CD4-positive, alpha-beta memory T cell (primary cell): Measurements from ENCODE around the gene CBFA2T3. TPM values are rescaled to one million over a fixed set of nuclear protein-coding genes. Genes with fewer than 3 reads are reported as not detected.
"Not testable (repeated sequence)": the region's sequence is repeated elsewhere in the genome, so short reads cannot be mapped to it uniquely, and the experiment has no call there.

Experiments used
- CTCF ChIA-PET: fragments of 350-600 bp; sonication (Branson Sonifier 250); formaldehyde crosslinking; loops from one replicate; lab custom pipeline; 2021; ENCODE audit warnings: inconsistent platforms; ENCODE audit not compliant: partially characterized antibody; lab: Charles Lee
- POLR2A ChIA-PET: fragments of 350-600 bp; sonication (Branson Sonifier 250); formaldehyde crosslinking; loops from one replicate; lab custom pipeline; 2021; ENCODE audit not compliant: partially characterized antibody; lab: Charles Lee
- DNase-seq, 5 donors: peaks; one replicate each; pipeline versions ENCODE4 v3.0.0 to v3.0.0-alpha.2; 2020 to 2022; ENCODE audit warnings: mixed read lengths in 1 of 5
- H3K27ac ChIP-seq: one replicate; pipeline ENCODE4 v1.7.0; 2013; ENCODE audit warnings: low read depth, low read length
- H3K27me3 ChIP-seq: 2 replicates; pipeline ENCODE4 v1.7.0; 2013; ENCODE audit warnings: mild to moderate bottlenecking, low read length, moderate library complexity; ENCODE audit not compliant: insufficient read depth
- H3K36me3 ChIP-seq: 2 replicates; pipeline ENCODE4 v1.7.0; 2013; ENCODE audit warnings: mild to moderate bottlenecking, low read length, moderate library complexity; ENCODE audit not compliant: insufficient read depth
- H3K4me1 ChIP-seq: 2 replicates; pipeline ENCODE4 v1.7.0; 2013; ENCODE audit warnings: mild to moderate bottlenecking, low read length, moderate library complexity; ENCODE audit not compliant: insufficient read depth
- H3K4me3 ChIP-seq, 2 donors: one replicate each; pipeline ENCODE4 v1.7.0; 2013; ENCODE audit warnings: low read length in 2 of 2, mild to moderate bottlenecking in 1 of 2
- H3K9me3 ChIP-seq, 2 donors: one replicate each; pipeline ENCODE4 v1.7.0; 2013; ENCODE audit warnings: low read length in 2 of 2, control low read depth in 1 of 2; ENCODE audit not compliant: control insufficient read depth in 1 of 2
- H3K27ac Mint-ChIP-seq, 7 donors: one replicate each; pipeline ENCODE4 v1.8.0; 2020 to 2021; ENCODE audit warnings: mixed read lengths in 7 of 7, mild to moderate bottlenecking in 6 of 7, inconsistent platforms in 3 of 7, moderate library complexity in 3 of 7
- H3K27me3 Mint-ChIP-seq, 2 donors: one replicate each; pipeline ENCODE4 v1.8.0; 2020 to 2021; ENCODE audit warnings: mixed read lengths in 2 of 2
- H3K36me3 Mint-ChIP-seq, 2 donors: one replicate each; pipeline ENCODE4 v1.8.0; 2020 to 2021; ENCODE audit warnings: mixed read lengths in 2 of 2, inconsistent platforms in 1 of 2, mild to moderate bottlenecking in 1 of 2
- H3K4me1 Mint-ChIP-seq, 4 donors: one replicate each; pipeline ENCODE4 v1.8.0; 2020 to 2021; ENCODE audit warnings: mixed read lengths in 4 of 4, mild to moderate bottlenecking in 1 of 4
- H3K4me3 Mint-ChIP-seq, 8 donors: one replicate each; pipeline ENCODE4 v1.8.0; 2020 to 2021; ENCODE audit warnings: mixed read lengths in 8 of 8, mild to moderate bottlenecking in 7 of 8, moderate library complexity in 6 of 8, inconsistent platforms in 3 of 8
- H3K9me3 Mint-ChIP-seq, 8 donors: one replicate each; pipeline ENCODE4 v1.8.0; 2020 to 2021; ENCODE audit warnings: mixed read lengths in 8 of 8, mild to moderate bottlenecking in 5 of 8, inconsistent platforms in 3 of 8, moderate library complexity in 1 of 8
- intact Hi-C: fragments of 100-400 bp; cut with micrococcal nuclease; formaldehyde crosslinking; loops from one replicate; pipeline ENCODE4 v1.15.1; 2023
- polyA plus RNA-seq, 2 donors: library from polyadenylated mRNA; unstranded; fragments of 300-500 nt; fragmentation: Illumina TruSeq; gene quantifications; one replicate each; pipeline ENCODE4 v1.2.3, GENCODE V29; 2021
- total RNA-seq, 2 experiments: library from RNA; stranded (reverse); gene quantifications; one replicate each; pipeline ENCODE4 v1.2.3, GENCODE V29; 2021

CBFA2T3 gene
- total and polyA plus RNA-seq, 4 experiments from 2014 or later: 0.11 to 0.14 TPM; not detected in 2

DNA sequence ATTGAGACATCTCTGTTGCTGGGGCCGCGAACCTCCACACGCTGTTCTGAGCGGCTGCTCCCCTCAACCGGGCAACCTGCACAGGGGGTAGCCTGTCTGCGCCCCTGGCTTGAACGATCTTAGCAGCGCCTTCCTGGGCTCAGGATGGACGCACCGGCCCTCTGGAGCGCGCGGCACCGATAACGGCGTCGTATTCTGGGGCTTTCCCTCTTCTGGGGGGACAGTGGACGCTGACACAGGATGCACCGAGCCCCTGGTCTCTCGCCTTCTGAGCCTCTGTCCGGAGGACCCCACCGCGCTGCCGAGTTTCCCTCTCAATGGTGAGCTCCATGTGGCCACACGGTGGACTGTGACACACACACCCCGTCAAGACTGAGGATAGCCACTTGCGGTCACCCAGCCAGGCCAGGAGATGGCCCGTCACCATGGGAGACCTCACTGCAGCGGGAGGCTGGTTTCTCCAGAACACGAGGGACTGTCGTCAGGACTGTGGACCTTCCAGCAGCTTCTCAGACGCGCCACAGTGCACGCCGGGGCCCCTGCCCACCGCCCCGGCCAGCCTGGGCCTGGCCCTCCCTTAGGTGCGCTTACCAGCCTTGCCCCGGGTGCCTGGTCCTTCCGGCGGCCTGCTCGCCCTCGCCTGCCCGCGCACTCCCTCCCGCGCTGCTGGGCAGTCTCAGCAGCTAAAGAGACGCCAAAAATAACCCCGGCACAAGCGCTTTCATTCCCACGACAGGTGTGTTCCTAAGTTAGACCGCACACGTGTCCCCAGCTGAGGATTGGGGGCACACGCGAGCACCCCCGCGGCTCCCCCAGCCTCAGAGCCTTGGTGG, 80.6 kb downstream of the CBFA2T3 start:
- CTCF ChIA-PET: no interaction called here
- intact Hi-C loops: no loop called here
- H3K27ac Mint-ChIP-seq: no peak overlapping the region

DNA sequence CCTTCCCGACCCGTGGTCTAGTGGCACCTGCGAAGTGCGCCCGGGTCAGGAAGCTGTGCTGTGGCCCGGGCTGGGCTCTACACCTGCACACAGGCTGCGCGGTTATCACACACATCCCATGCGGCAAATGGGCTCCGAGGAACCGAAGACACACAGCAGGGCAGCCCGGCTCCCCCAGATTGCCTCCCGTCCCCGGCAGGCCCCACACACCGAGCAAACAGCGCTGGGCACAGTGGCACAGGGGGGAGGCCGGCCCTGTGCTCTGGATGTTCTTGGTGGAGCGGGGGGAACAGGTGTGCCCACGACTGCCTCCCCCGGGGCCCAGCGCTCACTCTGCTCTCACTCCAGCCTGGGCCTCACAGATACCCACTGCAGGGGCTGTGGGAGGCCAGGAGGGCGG, 81.7 kb downstream of the CBFA2T3 start:
- Histone ChIP-seq H3K27me3 (no peaks in the 10 kb centered on the region), H3K4me3 (no peak overlapping the region), H3K9me3 (no peaks in the 10 kb centered on the region), H3K27ac (no peak overlapping the region), H3K36me3 (no peaks in the 10 kb centered on the region), H3K4me1 (no peaks in the 10 kb centered on the region)
- DNase-seq: no peak
- Mint-ChIP-seq H3K9me3 (no peaks in the 10 kb centered on the region), H3K27ac (no peak overlapping the region), H3K27me3 (no peaks in the 10 kb centered on the region), H3K36me3 (no peaks in the 10 kb centered on the region), H3K4me1 (no peaks in the 10 kb centered on the region), H3K4me3 (no peak overlapping the region)
- ChIA-PET CTCF (no interaction called here), POLR2A (no interaction called here)
- intact Hi-C loops: no loop called here

More for the DNA sequence above, 80.6 kb downstream of the CBFA2T3 start:
- Mint-ChIP-seq H3K36me3 (no peaks in the 10 kb centered on the region), H3K9me3 (no peaks in the 10 kb centered on the region), H3K27me3 (no peaks in the 10 kb centered on the region), H3K4me3 (no peak overlapping the region), H3K4me1 (no peaks in the 10 kb centered on the region)
- H3K36me3 ChIP-seq: no peaks in the 10 kb centered on the region
- no peak for DNase-seq
- H3K4me1 ChIP-seq: no peaks in the 10 kb centered on the region
- no peak overlapping the region for H3K27ac ChIP-seq
- POLR2A ChIA-PET: no interaction called here
- no peaks in the 10 kb centered on the region for H3K9me3 ChIP-seq
- H3K27me3 ChIP-seq: no peaks in the 10 kb centered on the region
- H3K4me3 ChIP-seq: no peak overlapping the region

DNA sequence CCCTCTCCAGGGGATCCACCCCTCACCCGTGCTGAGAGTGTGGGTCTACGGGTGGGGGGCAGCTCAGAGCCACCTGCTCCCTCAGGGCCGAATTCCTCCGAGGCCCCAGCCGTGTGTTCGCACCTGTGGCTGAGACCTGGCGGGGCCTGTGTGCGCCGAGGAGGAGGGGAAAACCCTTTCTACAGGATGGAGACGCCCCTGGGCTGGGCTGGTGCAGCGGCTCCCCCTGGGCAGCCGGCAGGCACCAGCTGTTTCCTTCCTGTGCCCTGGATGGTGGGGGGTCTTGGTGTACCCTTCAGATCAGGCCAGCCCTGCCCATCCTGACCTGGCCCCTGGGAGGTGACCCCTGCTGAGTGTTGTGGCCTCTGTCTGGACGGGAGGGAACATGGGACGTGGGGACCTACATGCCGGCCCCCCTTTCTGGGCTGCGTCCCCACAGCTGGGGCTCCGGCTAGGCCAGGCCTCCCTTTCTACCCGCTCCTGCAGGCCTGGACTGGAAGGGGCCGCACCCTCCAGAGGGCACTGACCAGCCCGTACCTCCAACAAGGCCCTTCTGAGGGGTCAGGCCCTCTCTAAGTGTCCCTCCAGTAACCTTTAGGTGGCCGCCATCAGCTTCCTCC, 82.2 kb downstream of the CBFA2T3 start:
- no peaks in the 10 kb centered on the region for H3K27me3 Mint-ChIP-seq
- DNase-seq: no peak
- intact Hi-C loops: no loop called here
- no peak overlapping the region for H3K27ac ChIP-seq
- no peak overlapping the region for H3K4me3 ChIP-seq
- no peak overlapping the region for H3K27ac Mint-ChIP-seq
- no peaks in the 10 kb centered on the region for H3K4me1 Mint-ChIP-seq
- no peaks in the 10 kb centered on the region for H3K36me3 ChIP-seq
- CTCF ChIA-PET: no interaction called here
- no peaks in the 10 kb centered on the region for H3K27me3 ChIP-seq
- no peaks in the 10 kb centered on the region for H3K4me1 ChIP-seq
- no peaks in the 10 kb centered on the region for H3K9me3 Mint-ChIP-seq
- no peaks in the 10 kb centered on the region for H3K9me3 ChIP-seq
- no peak overlapping the region for H3K4me3 Mint-ChIP-seq
- H3K36me3 Mint-ChIP-seq: no peaks in the 10 kb centered on the region
- POLR2A ChIA-PET: no interaction called here

DNA sequence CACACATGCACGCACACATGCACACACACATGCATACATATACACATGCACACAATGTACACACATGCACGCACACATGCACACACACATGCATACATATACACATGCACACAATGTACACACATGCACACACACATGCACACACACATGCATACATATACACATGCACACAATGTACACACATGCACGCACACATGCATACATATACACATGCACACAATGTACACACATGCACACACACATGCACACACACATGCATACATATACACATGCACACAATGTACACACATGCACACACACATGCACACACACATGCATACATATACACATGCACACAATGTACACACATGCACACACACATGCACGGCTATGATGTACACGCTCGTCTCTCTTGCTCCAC, 82.7 kb downstream of the CBFA2T3 start:
- H3K4me1 ChIP-seq, H3K27me3 ChIP-seq, CTCF ChIA-PET, H3K4me3 ChIP-seq, H3K9me3 ChIP-seq, intact Hi-C loops, POLR2A ChIA-PET, H3K27me3 Mint-ChIP-seq, H3K4me1 Mint-ChIP-seq, DNase-seq, H3K9me3 Mint-ChIP-seq, H3K36me3 ChIP-seq, H3K27ac ChIP-seq, H3K4me3 Mint-ChIP-seq, H3K36me3 Mint-ChIP-seq, H3K27ac Mint-ChIP-seq: not testable (repeated sequence)

DNA sequence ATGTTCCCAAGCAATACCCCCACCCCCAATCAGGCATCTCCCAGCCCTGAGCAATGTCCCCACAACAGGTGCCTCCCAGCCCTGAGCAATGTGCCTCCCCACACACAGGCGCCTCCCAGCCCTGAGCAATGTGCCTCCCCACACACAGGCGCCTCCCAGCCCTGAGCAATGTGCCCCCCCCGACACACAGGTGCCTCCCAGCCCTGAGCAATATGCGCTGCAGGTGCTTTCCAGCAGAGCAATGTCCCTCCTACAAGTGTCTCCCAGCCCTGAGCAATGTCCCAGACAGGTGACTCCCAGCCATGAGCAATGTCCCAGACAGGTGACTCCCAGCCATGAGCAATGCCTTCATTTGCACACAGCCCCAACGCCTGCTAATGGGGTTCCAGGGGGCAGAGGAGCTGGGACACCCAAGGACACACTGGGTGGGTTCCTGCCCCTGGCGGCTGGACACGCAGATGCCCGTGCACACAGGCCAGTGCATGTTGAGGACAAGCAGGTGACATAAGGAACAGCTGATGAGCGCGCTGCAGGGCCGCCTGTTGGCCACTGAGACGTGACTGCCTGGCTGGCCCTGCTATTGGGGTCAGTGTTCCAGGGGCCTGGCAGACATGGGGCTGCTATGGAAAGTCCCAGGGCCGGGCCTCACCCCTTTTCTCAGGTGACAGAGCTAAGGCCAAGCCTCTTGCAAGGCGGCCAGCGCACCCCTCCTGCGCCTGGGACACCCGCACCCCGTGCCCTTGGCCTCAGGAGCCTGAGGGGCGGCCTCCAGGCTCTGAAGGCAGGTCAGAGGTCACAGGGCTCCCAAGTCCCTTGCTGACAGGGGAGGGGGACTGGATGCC, 83.7 kb downstream of the CBFA2T3 start:
- Mint-ChIP-seq H3K4me1 (no peaks in the 10 kb centered on the region), H3K27ac (no peak overlapping the region), H3K27me3 (no peaks in the 10 kb centered on the region), H3K9me3 (no peaks in the 10 kb centered on the region), H3K36me3 (no peaks in the 10 kb centered on the region), H3K4me3 (no peak overlapping the region)
- Histone ChIP-seq H3K4me1 (no peaks in the 10 kb centered on the region), H3K36me3 (no peaks in the 10 kb centered on the region), H3K4me3 (no peak overlapping the region), H3K27me3 (no peaks in the 10 kb centered on the region), H3K9me3 (no peaks in the 10 kb centered on the region), H3K27ac (no peak overlapping the region)
- ChIA-PET POLR2A (no interaction called here), CTCF (no interaction called here)
- intact Hi-C loops: no loop called here
- DNase-seq: no peak

DNA sequence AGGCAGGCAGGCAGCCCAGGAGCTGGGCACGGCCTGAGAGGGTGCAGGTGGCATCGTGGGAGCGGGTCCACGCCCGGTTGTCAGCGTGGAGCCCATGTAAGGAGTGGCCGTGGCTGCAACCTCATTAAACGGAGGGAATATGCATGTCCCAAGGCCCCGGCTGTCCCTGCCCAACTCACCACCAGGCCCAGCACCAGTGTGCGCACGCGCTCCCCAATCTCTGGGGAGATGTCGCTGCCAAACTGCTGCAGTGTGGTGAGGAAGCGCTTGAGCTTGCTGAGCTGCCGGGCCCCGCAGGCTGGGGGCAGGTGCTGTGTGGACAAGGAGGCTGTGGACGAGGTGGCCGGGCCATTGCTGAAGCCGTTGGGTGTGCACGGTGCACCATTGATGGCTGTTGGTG, 84.9 kb downstream of the CBFA2T3 start:
- Mint-ChIP-seq H3K4me3 (no peak overlapping the region), H3K27ac (peak overlapping the region in 2 of 7 donors; percentile 62 to 85), H3K36me3 (no peaks in the 10 kb centered on the region), H3K9me3 (no peaks in the 10 kb centered on the region), H3K27me3 (no peaks in the 10 kb centered on the region), H3K4me1 (no peaks in the 10 kb centered on the region)
- intact Hi-C loops: no loop called here
- Histone ChIP-seq H3K27ac (no peak overlapping the region), H3K4me3 (no peak overlapping the region), H3K27me3 (no peaks in the 10 kb centered on the region), H3K36me3 (no peaks in the 10 kb centered on the region), H3K4me1 (no peaks in the 10 kb centered on the region), H3K9me3 (no peaks in the 10 kb centered on the region)
- DNase-seq: no peak
- CTCF ChIA-PET: no interaction called here
- POLR2A ChIA-PET: no interaction called here

DNA sequence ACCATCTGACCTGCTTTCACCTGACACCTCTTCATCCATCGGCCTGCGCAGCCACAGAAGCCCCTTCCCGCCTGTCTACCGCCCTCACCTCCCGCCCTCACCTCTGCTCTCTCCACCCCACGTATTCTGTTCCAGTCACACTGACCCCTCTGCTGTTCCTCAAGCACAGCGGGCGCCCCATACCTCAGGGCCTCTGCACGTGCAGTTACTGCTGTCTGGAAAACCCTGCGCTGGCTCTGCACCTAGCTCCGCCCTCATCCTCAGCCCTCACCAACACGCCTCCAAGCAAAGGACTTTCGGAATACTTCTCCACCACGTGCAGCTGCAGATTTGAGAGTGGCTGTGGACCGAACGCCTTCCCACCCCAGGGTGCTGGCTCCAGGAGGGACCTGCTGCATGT, 85.9 kb downstream of the CBFA2T3 start:
- H3K27ac Mint-ChIP-seq: no peak overlapping the region
- no peak for DNase-seq
- H3K36me3 Mint-ChIP-seq: no peaks in the 10 kb centered on the region
- no peak overlapping the region for H3K4me3 Mint-ChIP-seq
- H3K4me3 ChIP-seq: no peak overlapping the region
- CTCF ChIA-PET: no interaction called here
- H3K9me3 Mint-ChIP-seq: no peaks in the 10 kb centered on the region
- no peaks in the 10 kb centered on the region for H3K4me1 Mint-ChIP-seq
- no peaks in the 10 kb centered on the region for H3K9me3 ChIP-seq
- H3K36me3 ChIP-seq: no peaks in the 10 kb centered on the region
- intact Hi-C loops: no loop called here
- H3K27ac ChIP-seq: no peak overlapping the region
- POLR2A ChIA-PET: no interaction called here
- H3K27me3 Mint-ChIP-seq: no peaks in the 10 kb centered on the region
- H3K4me1 ChIP-seq: no peaks in the 10 kb centered on the region
- H3K27me3 ChIP-seq: no peaks in the 10 kb centered on the region
